Liver (tissue), 9 donors: ENCODE measurements around the gene DEPDC5. TPM values are rescaled to one million over a fixed set of nuclear protein-coding genes. Genes with fewer than 3 reads are reported as not detected.

Experiments
- DNase-seq: peaks from one replicate; pipeline ENCODE4 v3.0.0-alpha.2; 2017; ENCODE audit warnings: low spot score
- H3K27ac ChIP-seq, 2 donors: one replicate each; pipeline ENCODE4 v1.7.0; 2013; ENCODE audit warnings: inconsistent platforms in 2 of 2, low read length in 2 of 2, control low read depth in 1 of 2, low read depth in 1 of 2, mild to moderate bottlenecking in 1 of 2
- H3K27me3 ChIP-seq, 4 donors: one replicate each; pipeline versions ENCODE4 v1.6.1 to v1.7.0; 2013; ENCODE audit warnings: low read length in 3 of 4, inconsistent platforms in 1 of 4, mild to moderate bottlenecking in 1 of 4, moderate library complexity in 1 of 4; ENCODE audit not compliant: control insufficient read depth in 4 of 4, insufficient read depth in 4 of 4
- H3K36me3 ChIP-seq, 4 donors: one replicate each; pipeline versions ENCODE4 v1.6.1 to v1.7.0; 2013; ENCODE audit warnings: low read length in 3 of 4, mild to moderate bottlenecking in 3 of 4, low read depth in 1 of 4, moderate library complexity in 1 of 4; ENCODE audit not compliant: control insufficient read depth in 4 of 4, insufficient read depth in 3 of 4
- H3K4me1 ChIP-seq, 4 donors: one replicate each; pipeline versions ENCODE4 v1.6.1 to v1.7.0; 2013; ENCODE audit warnings: low read length in 3 of 4, mild to moderate bottlenecking in 3 of 4, moderate library complexity in 1 of 4; ENCODE audit not compliant: control insufficient read depth in 4 of 4, insufficient read depth in 4 of 4
- H3K4me3 ChIP-seq, 3 donors: one replicate each; pipeline versions ENCODE4 v1.6.1 to v1.7.0; 2013; ENCODE audit warnings: low read length in 3 of 3, control low read depth in 1 of 3, low read depth in 1 of 3, mild to moderate bottlenecking in 1 of 3
- H3K9ac ChIP-seq, 2 donors: one replicate each; pipeline ENCODE4 v1.7.0; 2013; ENCODE audit warnings: low read length in 2 of 2, mild to moderate bottlenecking in 2 of 2, moderate library complexity in 2 of 2, control low read depth in 1 of 2, low read depth in 1 of 2
- H3K9me3 ChIP-seq, 4 donors: one replicate each; pipeline versions ENCODE4 v1.6.1 to v1.7.0; 2013; ENCODE audit warnings: low read length in 3 of 4; ENCODE audit not compliant: control insufficient read depth in 4 of 4
- EGR1 ChIP-seq, 2 donors: IDR thresholded peaks; 2 replicates each; pipeline ENCODE4 v1.6.1; 2016 to 2018; ENCODE audit warnings: antibody characterized with exemption in 2 of 2, low read depth in 2 of 2
- FOXA1 ChIP-seq: IDR thresholded peaks from 2 replicates; pipeline ENCODE4 v1.6.1; 2016; ENCODE audit warnings: antibody characterized with exemption
- FOXA2 ChIP-seq: IDR thresholded peaks from 2 replicates; pipeline ENCODE4 v1.6.1; 2016; ENCODE audit warnings: antibody characterized with exemption
- GABPA ChIP-seq, 2 donors: IDR thresholded peaks in 1 of 2; conservative IDR thresholded peaks in 1 of 2; 2 replicates each; pipeline ENCODE4 v1.6.1; 2016; ENCODE audit warnings: antibody characterized with exemption in 2 of 2, mild to moderate bottlenecking in 1 of 2, moderate library complexity in 1 of 2
- HNF4A ChIP-seq, 2 donors: conservative IDR thresholded peaks; 2 replicates each; pipeline ENCODE4 v1.6.1; 2016; ENCODE audit warnings: antibody characterized with exemption in 2 of 2, mild to moderate bottlenecking in 2 of 2
- HNF4G ChIP-seq: IDR thresholded peaks from 2 replicates; pipeline ENCODE4 v1.6.1; 2016; ENCODE audit warnings: antibody characterized with exemption
- JUND ChIP-seq, 2 donors: IDR thresholded peaks; 2 replicates each; pipeline ENCODE4 v1.6.1; 2016; ENCODE audit warnings: antibody characterized with exemption in 2 of 2
- NR2F2 ChIP-seq: IDR thresholded peaks from 2 replicates; pipeline ENCODE4 v1.6.1; 2016; ENCODE audit warnings: antibody characterized with exemption
- RAD21 ChIP-seq, 2 donors: IDR thresholded peaks; 2 replicates each; pipeline ENCODE4 v1.6.1; 2016; ENCODE audit warnings: antibody characterized with exemption in 2 of 2, mild to moderate bottlenecking in 2 of 2
- RXRA ChIP-seq, 2 donors: IDR thresholded peaks; 2 replicates each; pipeline ENCODE4 v1.6.1; 2017 to 2018; ENCODE audit warnings: antibody characterized with exemption in 2 of 2, mild to moderate bottlenecking in 1 of 2
- SP1 ChIP-seq: IDR thresholded peaks from 2 replicates; pipeline ENCODE4 v1.6.1; 2018; ENCODE audit warnings: antibody characterized with exemption, mild to moderate bottlenecking
- TAF1 ChIP-seq: conservative IDR thresholded peaks from 2 replicates; pipeline ENCODE4 v1.6.1; 2016; ENCODE audit warnings: antibody characterized with exemption, mild to moderate bottlenecking
- YY1 ChIP-seq: IDR thresholded peaks from 2 replicates; pipeline ENCODE4 v1.6.1; 2016; ENCODE audit warnings: antibody characterized with exemption, mild to moderate bottlenecking
- WGBS: extraction: QIAGEN DNeasy Blood & Tissue Kit; methylation state at CpG from one replicate; pipeline ENCODE4 v1.1.7; 2013; 5-methylcytosine and 5-hydroxymethylcytosine counted together
- polyA plus RNA-seq, 2 donors: library from polyadenylated mRNA; stranded (reverse) in 1 of 2; unstranded in 1 of 2; fragments of 200-250 nt in 1 of 2; fragments of >200 nt in 1 of 2; fragmentation: Nextera tagmentation in 1 of 2; extraction: Ambion mirVana in 1 of 2; gene quantifications; one replicate each; pipeline versions ENCODE4 v1.2.1 to v1.2.3, GENCODE V29; 2013 to 2015
- total RNA-seq, 2 donors: library from RNA; depleted of rRNA; stranded (reverse); fragments of >200 nt; gene quantifications; one replicate each; pipeline ENCODE4 v1.2.3, GENCODE V29; 2014
- TF ChIP-seq, protein P1 (sequence below): IDR thresholded peaks from 2 replicates; pipeline ENCODE4 v1.6.1; 2016; ENCODE audit warnings: antibody characterized with exemption
- TF ChIP-seq, protein P2 (sequence below): fragments of 150-350 bp; IDR thresholded peaks from 2 replicates; pipeline ENCODE4 v1.5.1; 2017; ENCODE audit warnings: improper control_type of control experiment, low read depth, low read length; ENCODE audit not compliant: missing input control
- TF ChIP-seq, protein P3 (sequence below): IDR thresholded peaks from 2 replicates; pipeline ENCODE4 v1.6.1; 2016; ENCODE audit warnings: antibody characterized with exemption
- TF ChIP-seq, protein P4 (sequence below): IDR thresholded peaks from 2 replicates; pipeline ENCODE4 v1.6.1; 2016; ENCODE audit warnings: antibody characterized with exemption
- TF ChIP-seq, protein P5 (sequence below): IDR thresholded peaks from 2 replicates; pipeline ENCODE4 v1.6.1; 2016; ENCODE audit warnings: antibody characterized with exemption, mild to moderate bottlenecking
- donor health status: healthy.
- donor health status: healthy.
- donor health status: healthy.
- donor health status: healthy.
- donor health status: healthy.

The DEPDC5 gene
- total and polyA plus RNA-seq, 4 donors: 5.5 to 19.4 (median 12.6) TPM

DNA sequence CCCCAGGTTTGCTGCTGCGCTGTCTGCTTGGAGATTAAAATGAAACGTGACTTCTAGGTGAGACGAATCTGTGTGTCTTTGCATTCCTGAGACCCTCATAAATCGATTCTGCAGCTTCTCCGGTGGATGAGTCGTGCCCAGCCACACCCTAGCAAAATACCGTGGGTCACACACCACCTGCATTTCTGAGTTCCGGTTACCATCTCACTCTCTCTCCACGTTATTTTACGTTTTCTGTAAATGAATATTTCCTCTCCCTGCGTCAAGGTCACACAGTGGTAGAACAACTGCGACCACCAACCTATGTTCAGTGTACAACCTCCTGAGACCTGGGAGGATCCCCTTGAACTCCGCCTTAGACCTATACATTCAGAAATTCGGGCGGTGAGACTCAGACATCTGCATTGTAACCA lies 191.6 kb downstream of the DEPDC5 start:
- Histone ChIP-seq H3K36me3 (peaks cover 0 to 3% (median 1%) of the 10 kb centered on the region in 4 donors), H3K9me3 (no peaks in the 10 kb centered on the region), H3K4me3 (peak overlapping the region; percentile 75 to 90 (median 83)), H3K4me1 (peaks cover 0 to 17% (median 8%) of the 10 kb centered on the region in 4 donors), H3K27ac (peak overlapping the region; percentile 68 to 93), H3K9ac (peak overlapping the region; percentile 52 to 95), H3K27me3 (no peaks in the 10 kb centered on the region)
- TF ChIP-seq SP1: no peak
- TF ChIP-seq, protein P1, sequence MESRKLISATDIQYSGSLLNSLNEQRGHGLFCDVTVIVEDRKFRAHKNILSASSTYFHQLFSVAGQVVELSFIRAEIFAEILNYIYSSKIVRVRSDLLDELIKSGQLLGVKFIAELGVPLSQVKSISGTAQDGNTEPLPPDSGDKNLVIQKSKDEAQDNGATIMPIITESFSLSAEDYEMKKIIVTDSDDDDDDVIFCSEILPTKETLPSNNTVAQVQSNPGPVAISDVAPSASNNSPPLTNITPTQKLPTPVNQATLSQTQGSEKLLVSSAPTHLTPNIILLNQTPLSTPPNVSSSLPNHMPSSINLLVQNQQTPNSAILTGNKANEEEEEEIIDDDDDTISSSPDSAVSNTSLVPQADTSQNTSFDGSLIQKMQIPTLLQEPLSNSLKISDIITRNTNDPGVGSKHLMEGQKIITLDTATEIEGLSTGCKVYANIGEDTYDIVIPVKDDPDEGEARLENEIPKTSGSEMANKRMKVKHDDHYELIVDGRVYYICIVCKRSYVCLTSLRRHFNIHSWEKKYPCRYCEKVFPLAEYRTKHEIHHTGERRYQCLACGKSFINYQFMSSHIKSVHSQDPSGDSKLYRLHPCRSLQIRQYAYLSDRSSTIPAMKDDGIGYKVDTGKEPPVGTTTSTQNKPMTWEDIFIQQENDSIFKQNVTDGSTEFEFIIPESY: no peak
- no peak for TF ChIP-seq NR2F2
- TF ChIP-seq RXRA (IDR thresholded peaks at IDR 0.05): no peak
- no peak for TF ChIP-seq JUND (IDR thresholded peaks at IDR 0.05)
- TF ChIP-seq YY1: no peak
- no peak for TF ChIP-seq HNF4A (conservative IDR thresholded peaks at IDR 0.05)
- 31% methylated on average over 15 of the region's 15 CpGs for WGBS
- no peak for DNase-seq

DNA sequence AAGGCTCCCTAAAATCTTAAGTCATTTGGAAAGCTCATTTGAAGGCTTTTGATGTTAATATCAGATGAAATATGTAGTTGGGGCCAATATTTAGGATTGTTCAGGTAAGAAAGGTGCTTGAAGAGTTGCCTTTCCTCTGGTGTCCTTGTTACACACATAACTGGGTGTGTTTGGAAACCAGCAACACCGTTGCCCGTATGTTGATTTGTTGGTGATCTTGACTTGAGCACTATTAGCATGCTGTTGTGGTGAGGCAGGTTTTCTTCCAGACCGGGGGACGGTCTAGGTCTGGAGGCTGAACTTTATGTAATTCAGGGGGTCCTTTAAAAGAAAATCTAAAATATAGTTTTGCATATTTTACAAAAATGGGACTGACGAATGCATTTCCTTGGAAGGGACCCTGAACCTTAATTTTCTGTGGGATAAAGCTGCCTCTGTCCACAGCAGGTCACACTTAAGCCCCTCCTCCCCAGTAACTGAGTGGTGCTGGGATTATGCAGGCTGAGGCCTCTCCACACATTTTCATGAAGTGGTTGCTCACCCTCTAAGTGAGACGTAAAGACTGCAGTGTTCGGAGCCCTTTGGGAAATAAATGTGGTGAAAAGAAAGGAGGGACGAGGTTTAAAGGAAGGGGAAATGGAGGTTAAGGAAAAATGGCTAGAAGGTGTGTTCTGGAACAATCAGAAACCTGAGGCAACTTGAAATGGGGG lies 192.3 kb downstream of the DEPDC5 start:
- H3K9me3 ChIP-seq: no peaks in the 10 kb centered on the region
- WGBS: 62% methylated on average over 8 of the region's 8 CpGs
- peaks cover 0 to 3% (median 1%) of the 10 kb centered on the region in 4 donors for H3K36me3 ChIP-seq
- DNase-seq: no peak
- no peaks in the 10 kb centered on the region for H3K27me3 ChIP-seq
- H3K4me1 ChIP-seq: peaks cover 0 to 17% (median 8%) of the 10 kb centered on the region in 4 donors
- H3K4me3 ChIP-seq: peak overlapping the region in 2 of 3 donors; percentile 75 to 90
- peak overlapping the region; percentile 68 to 93 for H3K27ac ChIP-seq
- peak overlapping the region in 1 of 2 donors; percentile 52 for H3K9ac ChIP-seq
- TF ChIP-seq EGR1 (IDR thresholded peaks at IDR 0.05; ENCODE audit: low read depth in 2 of 2): no peak
- TF ChIP-seq, protein P2, sequence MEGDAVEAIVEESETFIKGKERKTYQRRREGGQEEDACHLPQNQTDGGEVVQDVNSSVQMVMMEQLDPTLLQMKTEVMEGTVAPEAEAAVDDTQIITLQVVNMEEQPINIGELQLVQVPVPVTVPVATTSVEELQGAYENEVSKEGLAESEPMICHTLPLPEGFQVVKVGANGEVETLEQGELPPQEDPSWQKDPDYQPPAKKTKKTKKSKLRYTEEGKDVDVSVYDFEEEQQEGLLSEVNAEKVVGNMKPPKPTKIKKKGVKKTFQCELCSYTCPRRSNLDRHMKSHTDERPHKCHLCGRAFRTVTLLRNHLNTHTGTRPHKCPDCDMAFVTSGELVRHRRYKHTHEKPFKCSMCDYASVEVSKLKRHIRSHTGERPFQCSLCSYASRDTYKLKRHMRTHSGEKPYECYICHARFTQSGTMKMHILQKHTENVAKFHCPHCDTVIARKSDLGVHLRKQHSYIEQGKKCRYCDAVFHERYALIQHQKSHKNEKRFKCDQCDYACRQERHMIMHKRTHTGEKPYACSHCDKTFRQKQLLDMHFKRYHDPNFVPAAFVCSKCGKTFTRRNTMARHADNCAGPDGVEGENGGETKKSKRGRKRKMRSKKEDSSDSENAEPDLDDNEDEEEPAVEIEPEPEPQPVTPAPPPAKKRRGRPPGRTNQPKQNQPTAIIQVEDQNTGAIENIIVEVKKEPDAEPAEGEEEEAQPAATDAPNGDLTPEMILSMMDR: no peak
- TF ChIP-seq YY1: no peak
- TF ChIP-seq TAF1: no peak
- no peak for TF ChIP-seq NR2F2
- TF ChIP-seq, protein P3, sequence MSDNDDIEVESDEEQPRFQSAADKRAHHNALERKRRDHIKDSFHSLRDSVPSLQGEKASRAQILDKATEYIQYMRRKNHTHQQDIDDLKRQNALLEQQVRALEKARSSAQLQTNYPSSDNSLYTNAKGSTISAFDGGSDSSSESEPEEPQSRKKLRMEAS: no peak
- TF ChIP-seq RXRA (IDR thresholded peaks at IDR 0.05): no peak
- no peak for TF ChIP-seq FOXA1
- TF ChIP-seq, protein P4, sequence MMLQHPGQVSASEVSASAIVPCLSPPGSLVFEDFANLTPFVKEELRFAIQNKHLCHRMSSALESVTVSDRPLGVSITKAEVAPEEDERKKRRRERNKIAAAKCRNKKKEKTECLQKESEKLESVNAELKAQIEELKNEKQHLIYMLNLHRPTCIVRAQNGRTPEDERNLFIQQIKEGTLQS: no peak
- no peak for TF ChIP-seq RAD21 (IDR thresholded peaks at IDR 0.05)
- TF ChIP-seq HNF4G: no peak
- TF ChIP-seq FOXA2: no peak
- TF ChIP-seq, protein P5, sequence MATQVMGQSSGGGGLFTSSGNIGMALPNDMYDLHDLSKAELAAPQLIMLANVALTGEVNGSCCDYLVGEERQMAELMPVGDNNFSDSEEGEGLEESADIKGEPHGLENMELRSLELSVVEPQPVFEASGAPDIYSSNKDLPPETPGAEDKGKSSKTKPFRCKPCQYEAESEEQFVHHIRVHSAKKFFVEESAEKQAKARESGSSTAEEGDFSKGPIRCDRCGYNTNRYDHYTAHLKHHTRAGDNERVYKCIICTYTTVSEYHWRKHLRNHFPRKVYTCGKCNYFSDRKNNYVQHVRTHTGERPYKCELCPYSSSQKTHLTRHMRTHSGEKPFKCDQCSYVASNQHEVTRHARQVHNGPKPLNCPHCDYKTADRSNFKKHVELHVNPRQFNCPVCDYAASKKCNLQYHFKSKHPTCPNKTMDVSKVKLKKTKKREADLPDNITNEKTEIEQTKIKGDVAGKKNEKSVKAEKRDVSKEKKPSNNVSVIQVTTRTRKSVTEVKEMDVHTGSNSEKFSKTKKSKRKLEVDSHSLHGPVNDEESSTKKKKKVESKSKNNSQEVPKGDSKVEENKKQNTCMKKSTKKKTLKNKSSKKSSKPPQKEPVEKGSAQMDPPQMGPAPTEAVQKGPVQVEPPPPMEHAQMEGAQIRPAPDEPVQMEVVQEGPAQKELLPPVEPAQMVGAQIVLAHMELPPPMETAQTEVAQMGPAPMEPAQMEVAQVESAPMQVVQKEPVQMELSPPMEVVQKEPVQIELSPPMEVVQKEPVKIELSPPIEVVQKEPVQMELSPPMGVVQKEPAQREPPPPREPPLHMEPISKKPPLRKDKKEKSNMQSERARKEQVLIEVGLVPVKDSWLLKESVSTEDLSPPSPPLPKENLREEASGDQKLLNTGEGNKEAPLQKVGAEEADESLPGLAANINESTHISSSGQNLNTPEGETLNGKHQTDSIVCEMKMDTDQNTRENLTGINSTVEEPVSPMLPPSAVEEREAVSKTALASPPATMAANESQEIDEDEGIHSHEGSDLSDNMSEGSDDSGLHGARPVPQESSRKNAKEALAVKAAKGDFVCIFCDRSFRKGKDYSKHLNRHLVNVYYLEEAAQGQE: no peak
- TF ChIP-seq JUND (IDR thresholded peaks at IDR 0.05): no peak
- TF ChIP-seq HNF4A (conservative IDR thresholded peaks at IDR 0.05): no peak
- no peak for TF ChIP-seq GABPA (IDR thresholded peaks at IDR 0.05 in 1 of 2, conservative IDR thresholded peaks at IDR 0.05 in 1 of 2)
- TF ChIP-seq SP1: no peak
- TF ChIP-seq, protein P1: no peak
